GM12801 (cell line): ENCODE results near the gene CKAP4.

Experiments used
- CTCF ChIP-seq: IDR thresholded peaks from one replicate; pipeline ENCODE4 v1.5.1; 2011; ENCODE audit warnings: control low read depth; ENCODE audit not compliant: insufficient read length; ENCODE audit errors: extremely low read depth

CKAP4 gene

GRCh38 chr12:106246891-106247673 is 738 bp downstream of the CKAP4 start:
- TF ChIP-seq CTCF, result no peak

GRCh38 chr12:106245767-106246166 is 2.1 kb downstream of the CKAP4 start:
- no peak for TF ChIP-seq CTCF

GRCh38 chr12:106243620-106244019 is 4.2 kb downstream of the CKAP4 start:
- no peak for TF ChIP-seq CTCF

- TF ChIP-seq CTCF, result no peak
Measured at GRCh38 chr12:106240821-106241220, 7.0 kb downstream of the CKAP4 start.

GRCh38 chr12:106239951-106240335 is 7.9 kb downstream of the CKAP4 start:
- no peak for TF ChIP-seq CTCF

GRCh38 chr12:106239241-106239950 is 8.4 kb downstream of the CKAP4 start:
- TF ChIP-seq CTCF, result no peak

GRCh38 chr12:106238146-106238545 is 9.7 kb downstream of the CKAP4 start:
- no peak for TF ChIP-seq CTCF
